Cardiac septum (tissue), 1 donor: ENCODE measurements around the gene ROR2. TPM values are rescaled to one million over a fixed set of nuclear protein-coding genes. Genes with fewer than 3 reads are reported as not detected.
"Not testable (repeated sequence)": the region's sequence is repeated elsewhere in the genome, so short reads cannot be mapped to it uniquely, and the experiment has no call there.

Experiments
- DNase-seq: peaks from one replicate; pipeline ENCODE4 v3.0.0-alpha.2; 2020; ENCODE audit warnings: low spot score
- intact Hi-C: fragments of 100-400 bp; cut with DNase I; formaldehyde crosslinking; loops from one replicate; pipeline ENCODE4 v1.14.0; 2022
- total RNA-seq: library from RNA; stranded (reverse); fragmentation: NEBNext Ultra II Directional; extraction: Animal tissue kit (Norgen Biotek cat#: 25700); gene quantifications from one replicate; pipeline ENCODE4 v1.2.1, GENCODE V29; 2021
- donor health status: DM: no; HTN: no; CAD: no.

ROR2 gene
- total RNA-seq, 1 donor from 2014 or later = 0.65 TPM

DNA sequence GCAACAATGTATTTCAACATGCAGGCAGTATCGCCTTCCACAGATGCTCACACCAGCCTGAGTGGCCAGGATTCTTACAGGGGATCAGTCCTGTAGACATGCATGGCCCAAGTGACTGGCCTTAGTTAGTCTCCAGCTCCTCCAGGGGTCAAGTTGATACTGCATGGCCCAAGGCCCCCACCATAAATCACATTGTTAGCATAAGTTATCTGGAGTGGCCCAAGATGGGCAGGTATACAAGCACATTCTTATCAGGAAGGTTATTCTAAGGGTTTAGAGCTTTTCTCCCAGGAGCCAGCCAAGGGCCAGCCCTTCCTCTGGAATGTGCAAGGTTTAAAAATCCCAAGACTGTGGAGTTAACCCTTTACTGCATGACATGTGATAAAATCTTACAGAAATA, 295.5 kb downstream of the ROR2 start:
- no peak for DNase-seq
- intact Hi-C loops = no loop called here

DNA sequence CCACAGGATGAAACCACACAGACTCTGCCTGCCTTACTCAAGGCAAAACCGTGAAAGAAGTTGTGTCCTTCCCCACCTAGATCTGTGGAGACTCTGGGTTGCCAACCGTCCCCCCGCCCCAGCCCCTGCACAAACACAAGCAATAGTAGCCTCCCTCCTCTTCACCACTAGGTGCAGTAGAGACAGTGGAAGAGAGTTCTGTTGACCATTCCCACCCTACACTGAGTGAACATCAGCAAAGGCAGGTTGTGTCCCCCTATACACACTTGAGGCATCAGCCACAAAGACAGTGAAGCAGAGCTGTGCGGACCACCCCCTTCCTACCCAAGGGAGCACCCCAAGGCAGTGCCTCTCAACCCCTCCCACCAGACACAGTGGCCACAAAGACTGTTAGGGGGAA, 302.7 kb downstream of the ROR2 start:
- intact Hi-C loops = no loop called here
- DNase-seq = no peak

DNA sequence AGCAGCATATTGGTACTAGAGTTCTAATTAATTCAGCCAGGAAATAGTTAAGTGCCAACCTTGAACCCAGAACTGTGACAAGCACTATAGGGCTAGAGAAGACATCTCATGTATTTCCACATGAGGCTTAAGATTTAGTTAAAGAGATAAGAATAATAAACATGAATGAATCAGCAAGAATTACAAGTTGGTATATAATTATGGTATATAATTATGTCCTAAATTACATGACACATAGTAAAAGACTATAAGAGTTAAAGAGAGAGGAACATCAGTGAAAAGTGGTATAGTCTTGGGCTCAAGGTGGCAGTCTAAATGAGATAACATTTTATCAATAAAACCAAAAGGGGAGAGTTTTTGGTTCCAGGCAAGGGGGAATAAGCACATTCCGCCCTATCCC, 303.3 kb downstream of the ROR2 start:
- intact Hi-C loops = no loop called here
- no peak for DNase-seq

DNA sequence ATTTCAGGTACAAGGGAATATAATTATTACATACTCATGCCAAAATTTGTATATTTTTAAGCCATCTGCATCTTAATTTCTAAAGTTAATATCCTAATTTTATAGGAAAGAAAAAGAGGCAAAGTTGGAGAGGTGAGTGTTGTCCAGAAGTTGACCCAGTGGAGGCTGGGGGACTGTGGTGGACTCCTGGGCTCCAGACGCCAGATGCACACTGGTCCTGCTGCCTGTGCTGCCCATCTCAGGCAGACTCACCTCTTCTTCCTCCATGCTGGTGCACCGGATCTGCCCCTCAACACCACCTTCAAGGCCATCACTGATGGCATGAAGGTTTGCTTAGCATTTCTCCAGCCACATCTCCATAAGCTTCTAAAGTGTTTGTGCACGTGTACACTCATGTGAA, 305.6 kb downstream of the ROR2 start:
- DNase-seq = no peak
- intact Hi-C loops = no loop called here

DNA sequence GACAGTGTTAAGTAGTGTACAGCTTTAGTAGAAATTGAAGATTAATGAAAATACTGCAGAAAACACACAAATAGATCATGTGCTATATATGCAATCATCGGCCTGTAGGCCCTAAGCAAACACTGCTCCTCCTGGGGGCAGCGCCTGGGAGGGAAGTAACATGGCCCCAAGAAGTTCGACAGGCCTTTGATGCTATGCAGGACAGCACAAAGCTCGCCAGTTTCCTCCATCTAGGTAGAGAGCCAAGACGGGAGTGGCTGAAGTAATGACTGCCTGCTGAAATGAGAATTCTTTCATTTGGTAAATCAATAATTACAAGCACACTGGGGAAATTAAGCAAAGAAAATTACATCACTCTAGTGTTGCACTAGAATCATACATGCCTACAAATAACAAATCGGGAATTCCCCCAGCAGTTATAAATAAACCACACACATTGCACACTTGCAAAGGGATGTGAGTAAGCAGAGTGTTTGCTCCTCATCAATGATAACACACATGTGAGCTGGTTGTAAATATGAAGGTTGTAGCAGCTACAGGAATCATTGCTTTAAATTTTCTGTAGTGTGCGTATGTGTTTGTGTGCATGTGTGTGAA, 306.4 kb downstream of the ROR2 start:
- no peak for DNase-seq
- intact Hi-C loops = no loop called here

DNA sequence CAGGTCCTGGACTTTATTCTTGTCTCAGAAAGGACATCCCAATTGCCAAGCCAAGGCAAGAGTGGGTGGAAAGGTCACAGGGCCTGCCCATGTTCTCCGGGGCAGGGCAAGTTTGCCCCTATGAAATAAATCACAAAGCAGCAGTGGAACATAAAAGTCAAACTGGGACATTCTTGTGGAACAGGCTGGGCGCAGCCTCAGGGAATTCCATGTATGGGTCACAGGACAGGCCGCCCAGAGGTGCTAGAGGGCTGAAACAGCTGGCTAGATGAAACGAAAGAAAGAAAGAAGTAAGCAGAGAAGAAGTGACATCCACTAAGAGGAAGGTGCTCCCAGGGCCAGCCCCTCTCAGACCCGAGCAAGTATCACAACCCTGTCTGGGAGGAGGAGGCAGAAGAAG, 307.3 kb downstream of the ROR2 start:
- no peak for DNase-seq
- intact Hi-C loops = no loop called here

DNA sequence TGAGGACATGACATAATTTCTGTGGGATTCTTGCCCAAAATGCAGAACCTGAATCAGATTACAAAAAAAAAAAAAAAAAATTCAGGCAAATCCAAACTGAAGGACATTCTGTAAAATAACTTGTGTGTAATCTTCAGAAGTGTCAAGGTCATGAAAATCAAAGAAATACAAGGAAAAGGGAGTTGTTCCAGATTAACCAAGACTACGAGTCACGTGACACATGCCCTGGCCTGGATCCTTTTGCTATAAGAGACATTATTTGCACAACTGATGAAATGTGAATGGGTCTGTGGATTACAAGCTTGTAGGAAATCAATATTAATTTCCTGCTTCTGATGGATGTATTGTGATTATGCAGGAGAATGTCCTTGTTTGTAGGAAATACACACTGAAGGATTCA, 309.6 kb downstream of the ROR2 start:
- no peak for DNase-seq
- intact Hi-C loops = no loop called here

DNA sequence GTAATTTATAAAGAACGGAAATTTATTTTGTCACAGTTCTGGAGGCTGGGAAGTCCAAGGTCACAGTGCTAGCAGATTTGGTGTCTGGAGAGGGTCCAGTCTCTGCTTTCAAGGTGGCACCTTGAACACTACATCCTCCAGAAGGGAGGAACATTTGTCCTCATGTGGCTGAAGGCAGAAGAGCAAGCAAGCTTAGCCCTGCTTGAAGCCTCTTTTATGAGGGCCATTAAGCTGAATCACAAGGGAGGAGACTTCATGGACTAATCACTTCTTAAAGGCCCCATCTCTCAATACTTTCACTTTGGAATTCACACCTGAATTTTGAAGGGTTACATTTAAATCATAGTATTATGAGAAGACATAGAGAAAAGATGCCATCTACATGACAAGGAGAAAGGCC, 311.0 kb downstream of the ROR2 start:
- intact Hi-C loops = no loop called here
- DNase-seq = no peak

DNA sequence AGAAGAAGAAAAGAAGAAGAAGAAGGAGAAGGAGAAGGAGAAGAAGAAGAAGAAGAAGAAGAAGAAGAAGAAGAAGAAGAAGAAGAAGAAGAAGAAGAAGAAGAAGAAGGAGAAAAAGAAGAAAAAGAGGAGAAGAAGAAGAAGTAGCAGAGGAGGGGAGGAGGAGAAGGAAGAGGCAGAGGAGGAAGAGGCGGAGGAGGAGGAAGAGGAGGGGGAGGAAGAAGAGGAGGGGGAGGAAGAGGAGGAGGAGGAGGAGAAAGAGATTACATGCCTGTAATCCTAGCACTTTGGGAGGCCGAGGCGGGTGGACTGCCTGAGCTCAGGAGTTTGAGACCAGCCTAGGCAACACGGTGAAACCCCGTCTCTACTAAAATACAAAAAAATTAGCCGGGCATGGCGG, 315.2 kb downstream of the ROR2 start:
- intact Hi-C loops, DNase-seq: not testable (repeated sequence)

DNA sequence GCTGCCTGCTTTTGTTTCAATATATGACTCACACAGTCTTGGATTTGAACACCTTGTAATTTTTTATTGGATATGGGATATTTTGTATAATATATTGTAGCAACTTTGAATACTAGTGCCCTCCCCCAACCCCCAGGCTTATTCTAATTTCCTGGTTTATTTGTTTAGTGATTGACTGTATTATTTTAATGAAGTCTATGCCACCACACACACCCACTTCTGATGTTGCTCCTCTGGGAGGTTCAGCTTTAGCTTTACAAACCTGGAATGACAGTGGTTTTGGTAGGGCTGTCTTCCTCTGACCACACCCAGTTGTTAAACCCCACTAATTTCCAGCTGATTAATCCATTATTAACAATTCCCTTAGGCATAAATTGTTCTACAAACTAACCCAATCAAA, 320.3 kb downstream of the ROR2 start:
- DNase-seq = no peak
- intact Hi-C loops = no loop called here

DNA sequence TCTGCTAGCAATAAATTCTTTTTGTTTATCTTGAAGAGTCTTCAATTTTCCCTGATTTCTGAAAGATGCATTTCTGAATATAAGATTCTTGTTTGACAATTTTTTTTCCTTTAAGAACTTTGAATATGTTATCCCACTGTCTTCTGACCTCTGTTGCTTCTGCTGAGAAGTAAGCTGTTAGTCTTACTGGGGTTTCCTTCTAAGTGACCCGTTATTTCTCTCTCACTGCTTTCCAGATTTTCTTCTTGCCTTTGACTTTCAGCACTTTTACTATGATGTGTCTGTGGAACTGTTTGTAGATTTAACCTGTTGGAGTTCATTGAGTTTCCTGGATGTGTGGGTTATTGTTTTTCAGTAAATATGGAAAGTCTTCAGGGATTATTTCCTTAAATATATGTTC, 321.1 kb downstream of the ROR2 start:
- DNase-seq = no peak
- intact Hi-C loops = no loop called here

DNA sequence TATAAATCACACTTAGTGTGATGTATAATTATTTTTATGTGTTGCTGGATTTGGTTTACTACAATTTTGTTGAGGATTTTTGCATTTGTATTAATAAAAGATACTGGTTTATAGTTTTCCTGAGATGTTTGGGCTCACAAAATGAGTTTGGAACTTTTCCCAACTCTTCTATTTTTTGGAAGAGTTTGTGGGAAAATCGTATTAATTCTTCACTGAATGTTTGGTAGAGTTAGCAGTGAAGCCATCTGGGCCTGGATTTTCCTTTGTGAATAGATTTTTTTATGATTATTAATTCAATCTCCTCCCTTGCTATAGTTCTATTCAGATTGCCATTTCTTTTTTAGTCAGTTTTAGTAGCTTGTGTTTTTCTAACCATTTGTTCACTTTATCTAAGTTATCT, 324.7 kb downstream of the ROR2 start:
- DNase-seq = no peak
- intact Hi-C loops = no loop called here

DNA sequence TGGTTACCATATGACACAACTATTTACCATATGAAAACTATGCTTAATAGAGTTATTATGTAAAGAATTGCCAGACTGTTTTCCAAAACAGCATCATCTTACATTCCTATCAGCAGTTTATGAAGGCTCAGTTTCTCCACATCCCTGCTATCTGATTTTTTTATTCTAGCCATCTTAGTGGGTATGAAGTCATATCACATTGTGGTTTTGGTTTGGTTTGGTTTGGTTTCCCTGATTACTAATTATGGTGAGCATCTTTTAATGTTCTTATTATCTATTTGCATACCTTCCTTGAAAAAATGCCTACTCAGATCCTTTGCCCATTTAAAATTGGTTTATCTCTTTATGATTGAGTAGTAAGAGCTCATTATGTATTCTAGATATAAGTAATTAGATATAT, 327.0 kb downstream of the ROR2 start:
- no peak for DNase-seq
- intact Hi-C loops = no loop called here

DNA sequence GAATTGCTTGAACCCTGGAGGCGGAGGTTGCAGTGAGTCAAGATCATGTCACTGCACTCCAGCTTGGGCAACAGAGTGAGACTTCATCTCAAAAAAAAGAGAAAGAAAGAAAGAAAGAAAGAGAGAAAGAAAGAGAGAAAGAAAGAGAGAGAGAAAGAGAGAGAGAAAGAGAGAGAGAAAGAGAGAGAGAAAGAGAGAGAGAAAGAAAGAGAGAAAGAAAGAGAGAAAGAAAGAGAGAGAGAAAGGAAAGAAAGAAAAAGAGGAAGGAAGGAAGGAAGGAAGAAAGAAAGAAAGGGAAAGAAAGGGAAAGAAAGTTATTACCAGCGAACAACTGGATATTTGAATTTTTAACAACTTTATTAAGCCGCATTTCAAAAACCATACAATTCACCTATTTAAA, 327.9 kb downstream of the ROR2 start:
- intact Hi-C loops, DNase-seq: not testable (repeated sequence)

DNA sequence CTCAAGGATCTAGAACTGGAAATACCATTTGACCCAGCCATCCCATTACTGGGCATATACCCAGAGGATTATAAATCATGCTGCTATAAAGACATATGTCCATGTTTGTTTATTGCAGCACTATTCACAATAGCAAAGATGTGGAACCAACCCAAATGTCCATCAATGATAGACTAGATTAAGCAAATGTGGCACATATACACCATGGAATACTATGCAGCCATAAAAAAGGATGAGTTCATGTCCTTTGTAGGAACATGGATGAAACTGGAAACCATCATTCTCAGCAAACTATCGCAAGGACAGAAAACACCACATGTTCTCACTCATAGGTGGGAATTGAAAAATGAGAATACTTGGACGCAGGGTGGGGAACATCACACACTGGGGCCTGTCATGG, 336.0 kb downstream of the ROR2 start:
- DNase-seq, intact Hi-C loops: not testable (repeated sequence)

DNA sequence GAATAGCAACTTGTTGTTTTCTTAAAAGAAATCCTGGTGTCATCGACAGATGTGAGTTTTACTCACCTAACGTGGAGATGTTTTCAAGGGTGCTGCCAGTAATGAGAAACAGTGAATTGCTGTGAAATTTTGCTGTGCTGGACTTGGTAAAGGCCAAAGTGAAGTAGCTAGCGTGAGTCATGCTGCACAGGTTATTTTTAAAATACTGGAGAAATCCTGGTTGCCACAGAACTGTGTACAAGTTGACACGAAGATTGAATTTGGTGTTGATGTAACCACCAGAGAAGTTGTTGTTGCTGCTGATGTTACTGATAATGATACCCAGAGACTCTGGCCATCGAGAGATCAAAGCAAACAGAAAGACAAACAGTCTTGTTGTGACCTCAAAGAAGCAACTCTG, 338.4 kb downstream of the ROR2 start:
- DNase-seq = no peak
- intact Hi-C loops = no loop called here

DNA sequence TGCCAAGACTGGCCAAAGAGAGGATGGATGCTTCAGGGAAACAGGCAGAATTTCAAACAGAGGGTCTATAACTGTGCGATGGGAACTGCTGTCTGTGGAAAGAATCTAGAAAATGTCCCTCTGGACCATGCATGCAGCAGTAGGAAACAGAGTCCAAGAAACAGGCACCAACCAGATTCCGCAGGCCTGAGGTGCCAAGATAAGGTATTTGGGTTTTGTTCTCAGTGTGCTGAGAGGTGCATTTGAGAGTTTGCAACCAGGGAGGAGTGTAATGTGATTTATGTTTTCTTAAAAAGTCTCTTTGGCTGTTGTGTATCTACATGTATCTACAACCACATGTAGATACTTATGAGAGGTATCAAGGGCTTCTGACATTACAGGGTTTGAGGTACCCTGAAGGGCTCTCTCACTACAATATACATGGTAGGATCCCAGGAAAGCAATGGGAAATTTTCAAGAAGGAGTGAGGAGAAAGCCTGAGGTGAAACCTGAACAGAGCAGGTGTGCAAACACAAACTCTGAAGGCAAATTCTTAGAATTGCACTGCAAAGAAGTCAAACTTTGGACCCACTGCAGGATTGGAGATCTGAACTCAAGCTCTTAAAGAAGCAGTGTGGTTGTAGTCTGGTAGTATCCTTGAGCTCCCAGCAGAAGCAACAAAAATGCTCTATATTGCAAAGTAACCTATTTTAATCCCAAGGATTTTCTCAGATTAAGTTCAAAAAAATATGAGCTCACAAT, 343.6 kb downstream of the ROR2 start:
- no peak for DNase-seq
- intact Hi-C loops = no loop called here

DNA sequence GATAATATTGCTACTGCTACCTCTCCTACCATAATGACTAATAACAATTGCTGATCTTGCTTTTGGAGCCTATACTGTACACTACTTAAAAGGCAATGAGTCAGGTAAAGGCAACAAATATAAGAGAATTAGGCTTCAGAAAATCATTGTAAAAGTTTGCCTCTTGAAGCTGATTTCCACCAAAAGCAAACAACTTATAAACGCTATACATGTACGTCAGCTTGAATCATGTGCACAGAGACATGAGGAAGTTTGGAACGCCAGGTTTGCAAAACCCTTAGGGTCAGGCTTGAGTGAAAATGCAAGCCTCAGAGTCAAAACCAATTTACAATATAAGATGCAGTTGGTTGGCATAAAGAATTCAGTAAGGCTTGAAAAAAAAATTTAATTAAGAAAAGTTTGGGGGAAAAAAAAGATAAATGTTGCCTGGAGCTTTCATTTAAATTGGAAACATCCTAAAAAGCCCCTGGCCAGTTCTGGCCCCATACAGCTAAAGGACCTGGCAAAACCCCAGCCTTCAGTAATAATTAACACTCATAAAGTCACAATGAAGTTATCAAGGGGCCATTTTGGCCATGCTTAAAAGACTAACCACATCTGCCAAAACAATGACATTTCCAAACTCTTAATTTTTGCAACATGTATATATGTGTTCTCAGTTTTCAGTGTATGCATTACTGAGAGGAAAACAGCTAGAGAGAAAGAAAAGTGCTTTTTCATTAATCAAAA, 345.4 kb downstream of the ROR2 start:
- DNase-seq = no peak
- intact Hi-C loops = no loop called here

DNA sequence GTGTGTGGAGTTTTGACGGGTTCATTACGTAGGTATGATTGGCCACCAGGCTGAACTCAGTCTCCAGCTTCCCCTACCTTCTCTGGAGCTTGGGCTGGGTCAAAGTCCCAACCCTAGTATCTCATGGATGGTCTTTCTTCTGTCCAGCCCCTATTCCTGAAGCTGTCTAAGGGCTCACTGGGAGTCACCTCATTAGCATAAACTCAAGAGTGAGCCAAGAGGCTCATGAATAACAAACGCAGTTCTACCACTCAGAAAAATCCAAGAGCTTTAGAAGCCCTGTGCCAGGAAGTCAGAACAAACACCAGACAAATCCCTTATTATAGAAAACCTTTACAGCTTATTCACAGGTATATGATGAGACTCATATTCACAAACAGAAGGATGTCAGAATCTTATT, 346.1 kb downstream of the ROR2 start:
- no peak for DNase-seq

DNA sequence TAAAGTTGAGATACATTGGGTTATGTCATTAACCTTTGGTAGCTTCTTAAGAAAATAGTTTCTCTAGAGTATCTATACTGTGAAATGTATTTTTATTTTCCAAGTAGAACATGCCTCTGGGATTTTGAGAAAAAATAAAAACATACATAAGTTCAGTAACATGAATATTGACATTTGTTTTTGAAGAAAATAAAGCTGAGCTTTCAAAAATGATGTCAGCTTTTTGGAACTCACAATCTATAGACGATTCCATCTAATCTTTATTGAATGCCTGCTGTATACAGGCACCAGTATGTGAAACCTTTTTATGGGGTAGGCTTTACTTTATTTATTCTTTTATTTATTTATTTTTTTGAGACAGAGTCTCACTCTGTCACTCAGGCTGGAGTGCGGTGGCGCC, 350.5 kb downstream of the ROR2 start:
- no peak for DNase-seq
- intact Hi-C loops = no loop called here

More for the DNA sequence above, 346.1 kb downstream of the ROR2 start:
- intact Hi-C loops = no loop called here

DNA sequence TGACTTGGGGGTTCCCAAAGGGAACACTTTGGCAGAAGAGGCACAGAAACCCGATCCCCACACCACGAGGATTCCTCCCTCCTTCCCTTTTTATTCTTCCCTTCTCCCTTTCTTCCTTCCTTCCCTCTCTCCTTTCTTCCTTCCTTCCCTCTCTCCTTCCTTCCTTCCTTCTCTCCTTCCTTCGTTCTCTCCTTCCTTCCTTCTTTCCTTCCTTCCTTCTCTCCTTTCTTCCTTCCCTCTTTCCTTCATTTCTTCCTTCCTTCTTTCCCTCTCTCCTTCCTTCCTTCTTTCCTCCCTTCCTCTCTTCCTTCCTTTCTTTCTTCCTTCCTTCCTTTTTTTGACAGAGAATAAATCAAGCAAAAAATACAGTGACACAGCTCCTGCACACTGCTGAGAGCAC, 358.4 kb downstream of the ROR2 start:
- intact Hi-C loops = no loop called here
- no peak for DNase-seq
